Hepatocyte (in vitro differentiated cells): ENCODE data around the gene NHSL1.

ENCODE experiments used
- CTCF ChIP-seq: fragments of 200-600 bp; sonication (generic); IDR thresholded peaks from 2 replicates; pipeline ENCODE4 v1.5.1; 2016; ENCODE audit warnings: antibody characterized with exemption, mild to moderate bottlenecking; ENCODE audit not compliant: poor library complexity
- EZH2 ChIP-seq: fragments of 200-600 bp; sonication (generic); IDR thresholded peaks from 2 replicates; pipeline ENCODE4 v1.6.1; 2016; ENCODE audit warnings: antibody characterized with exemption, mild to moderate bottlenecking, borderline replicate concordance

- TF ChIP-seq CTCF (no peak), EZH2 (no peak)
Measured at GRCh38 chr6:138526822-138527235, 27.5 kb upstream of the NHSL1 start.
